Measurements from ENCODE around the gene TLR10.
"Not testable (repeated sequence)": the region's sequence is repeated elsewhere in the genome, so short reads cannot be mapped to it uniquely, and the experiment has no call there.

The TLR10 gene

GRCh38 chr4:38775326-38775725 is 7.5 kb downstream of the TLR10 start:
- TF ChIP-seq MYC (IDR thresholded peaks at IDR 0.05; ENCODE audit: low read depth, low read length), result no peak
- TF ChIP-seq, protein P1, sequence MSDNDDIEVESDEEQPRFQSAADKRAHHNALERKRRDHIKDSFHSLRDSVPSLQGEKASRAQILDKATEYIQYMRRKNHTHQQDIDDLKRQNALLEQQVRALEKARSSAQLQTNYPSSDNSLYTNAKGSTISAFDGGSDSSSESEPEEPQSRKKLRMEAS (IDR thresholded peaks at IDR 0.05; ENCODE audit: low read depth, low read length), result no peak
- no peak overlapping the region for H3K4me3 ChIP-seq (ENCODE audit: low read depth, low read length)
- DNase-seq (ENCODE audit: low read depth), result no peak

DNA sequence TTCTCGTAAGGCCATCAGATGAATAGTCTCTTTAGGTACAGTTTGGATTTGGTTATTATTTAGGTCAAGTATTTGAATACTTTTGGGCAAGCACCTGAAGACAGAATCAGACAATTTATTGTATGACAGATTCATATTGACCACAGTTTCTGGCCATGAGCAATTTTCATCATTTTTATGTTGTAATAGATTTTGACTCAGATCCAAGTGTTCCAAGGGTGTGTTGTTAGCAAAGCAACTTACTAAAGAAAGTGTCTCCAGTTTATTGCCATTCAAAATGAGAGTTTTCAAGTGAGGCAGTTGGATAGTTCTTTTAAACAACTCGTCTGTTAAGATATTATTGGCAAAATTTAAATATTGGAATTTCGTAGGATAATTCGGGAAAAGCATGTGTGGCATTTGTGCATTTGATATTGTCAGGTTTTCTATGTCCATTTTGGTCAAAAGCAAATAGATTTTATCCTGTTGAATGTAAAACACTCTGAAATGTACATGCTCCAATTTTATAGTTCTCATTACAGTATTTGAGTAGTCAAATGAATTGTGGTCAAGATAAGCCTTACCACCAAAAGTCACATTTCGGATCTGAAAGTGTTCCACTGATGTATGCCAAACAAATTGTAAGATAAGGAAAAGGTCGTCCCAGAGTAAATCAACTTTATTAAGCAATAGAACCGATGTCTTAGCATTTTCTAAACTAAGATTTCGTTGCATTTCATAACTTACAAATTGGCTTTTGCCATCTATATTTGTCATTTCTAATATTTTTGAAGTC is 8.4 kb downstream of the TLR10 start:
- H3K4me3 ChIP-seq (ENCODE audit: low read depth, low read length), result no peak overlapping the region
- TF ChIP-seq, protein P1 (IDR thresholded peaks at IDR 0.05; ENCODE audit: low read depth, low read length), result no peak
- no peak for TF ChIP-seq POLR2A (IDR thresholded peaks at IDR 0.05; ENCODE audit: extremely low read depth, insufficient read length)
- TF ChIP-seq MYC (IDR thresholded peaks at IDR 0.05; ENCODE audit: low read depth, low read length), result no peak
- TF ChIP-seq, protein P2, sequence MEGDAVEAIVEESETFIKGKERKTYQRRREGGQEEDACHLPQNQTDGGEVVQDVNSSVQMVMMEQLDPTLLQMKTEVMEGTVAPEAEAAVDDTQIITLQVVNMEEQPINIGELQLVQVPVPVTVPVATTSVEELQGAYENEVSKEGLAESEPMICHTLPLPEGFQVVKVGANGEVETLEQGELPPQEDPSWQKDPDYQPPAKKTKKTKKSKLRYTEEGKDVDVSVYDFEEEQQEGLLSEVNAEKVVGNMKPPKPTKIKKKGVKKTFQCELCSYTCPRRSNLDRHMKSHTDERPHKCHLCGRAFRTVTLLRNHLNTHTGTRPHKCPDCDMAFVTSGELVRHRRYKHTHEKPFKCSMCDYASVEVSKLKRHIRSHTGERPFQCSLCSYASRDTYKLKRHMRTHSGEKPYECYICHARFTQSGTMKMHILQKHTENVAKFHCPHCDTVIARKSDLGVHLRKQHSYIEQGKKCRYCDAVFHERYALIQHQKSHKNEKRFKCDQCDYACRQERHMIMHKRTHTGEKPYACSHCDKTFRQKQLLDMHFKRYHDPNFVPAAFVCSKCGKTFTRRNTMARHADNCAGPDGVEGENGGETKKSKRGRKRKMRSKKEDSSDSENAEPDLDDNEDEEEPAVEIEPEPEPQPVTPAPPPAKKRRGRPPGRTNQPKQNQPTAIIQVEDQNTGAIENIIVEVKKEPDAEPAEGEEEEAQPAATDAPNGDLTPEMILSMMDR (IDR thresholded peaks at IDR 0.05; ENCODE audit: low read depth, low read length), result no peak
- DNase-seq (ENCODE audit: low read depth), result no peak

- H3K4me3 ChIP-seq (ENCODE audit: low read depth, low read length); DNase-seq (ENCODE audit: low read depth): not testable (repeated sequence)
Measured at GRCh38 chr4:38770281-38770680, 12.5 kb downstream of the TLR10 start.

GRCh38 chr4:38769857-38770256 is 12.9 kb downstream of the TLR10 start:
- TF ChIP-seq POLR2A (IDR thresholded peaks at IDR 0.05; ENCODE audit: extremely low read depth, insufficient read length) (no peak), MYC (IDR thresholded peaks at IDR 0.05; ENCODE audit: low read depth, low read length) (no peak)
- TF ChIP-seq, protein P1 (IDR thresholded peaks at IDR 0.05; ENCODE audit: low read depth, low read length), result no peak
- TF ChIP-seq, protein P2 (IDR thresholded peaks at IDR 0.05; ENCODE audit: low read depth, low read length), result no peak
- DNase-seq (ENCODE audit: low read depth), result no peak
- H3K4me3 ChIP-seq (ENCODE audit: low read depth, low read length), result no peak overlapping the region

- TF ChIP-seq, protein P1 (IDR thresholded peaks at IDR 0.05; ENCODE audit: low read depth, low read length), result no peak
- TF ChIP-seq, protein P2 (IDR thresholded peaks at IDR 0.05; ENCODE audit: low read depth, low read length), result no peak
- TF ChIP-seq POLR2A (IDR thresholded peaks at IDR 0.05; ENCODE audit: extremely low read depth, insufficient read length) (no peak), MYC (IDR thresholded peaks at IDR 0.05; ENCODE audit: low read depth, low read length) (no peak)
- no peak for DNase-seq (ENCODE audit: low read depth)
- no peak overlapping the region for H3K4me3 ChIP-seq (ENCODE audit: low read depth, low read length)
Measured at GRCh38 chr4:38769441-38769840, 13.3 kb downstream of the TLR10 start.

DNA sequence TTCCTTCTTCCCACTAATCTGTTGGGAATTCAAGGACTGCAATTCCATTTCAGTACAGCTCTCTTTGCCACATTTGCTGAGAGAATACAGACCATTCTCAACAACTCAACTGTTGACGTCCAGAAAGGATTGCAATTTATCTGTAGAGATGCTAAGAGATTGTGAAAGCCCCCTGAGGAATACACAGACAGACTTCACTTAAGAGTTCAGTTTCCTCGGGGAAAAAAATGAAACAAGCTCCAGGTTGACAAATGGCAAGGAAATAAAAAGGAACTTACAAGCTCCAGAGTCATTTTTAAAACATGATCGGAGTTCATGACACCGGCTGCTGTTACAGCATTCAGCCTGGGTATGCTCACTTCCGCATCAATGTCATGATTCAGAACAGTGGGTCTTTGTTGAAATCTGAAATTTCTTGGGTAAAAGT is 13.8 kb downstream of the TLR10 start:
- DNase-seq (ENCODE audit: low read depth), result no peak
- no peak overlapping the region for H3K4me3 ChIP-seq (ENCODE audit: low read depth, low read length)
- TF ChIP-seq, protein P1 (IDR thresholded peaks at IDR 0.05; ENCODE audit: low read depth, low read length), result no peak
- TF ChIP-seq POLR2A (IDR thresholded peaks at IDR 0.05; ENCODE audit: extremely low read depth, insufficient read length) (no peak), MYC (IDR thresholded peaks at IDR 0.05; ENCODE audit: low read depth, low read length) (no peak)
- TF ChIP-seq, protein P2 (IDR thresholded peaks at IDR 0.05; ENCODE audit: low read depth, low read length), result no peak

DNA sequence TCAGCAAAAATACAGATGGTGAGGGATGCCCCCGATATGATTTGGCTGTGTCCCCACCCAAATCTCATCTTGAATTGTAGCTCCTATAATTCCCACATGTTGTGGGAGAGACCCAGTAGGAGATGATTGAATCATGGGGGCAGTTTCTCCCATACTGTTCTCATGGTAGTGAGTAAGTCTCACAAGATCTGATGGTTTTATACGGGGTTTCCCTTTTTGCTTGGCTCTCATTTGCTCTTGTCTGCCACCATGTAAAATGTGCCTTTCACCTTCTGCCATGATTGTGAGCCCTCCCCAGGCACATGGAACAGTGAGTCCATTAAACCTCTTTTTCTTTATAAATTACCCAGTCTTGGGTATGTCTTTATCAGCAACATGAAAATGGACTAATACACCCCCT is 15.8 kb downstream of the TLR10 start:
- not testable (repeated sequence) for DNase-seq (ENCODE audit: low read depth); H3K4me3 ChIP-seq (ENCODE audit: low read depth, low read length)

Data from NB4 (cell line).